CD4-positive, alpha-beta T cell treated with Interleukin-6 for 4 hours (primary cell): ENCODE measurements around the gene ADAP1.
A peak's percentile ranks its signal among the peaks of the same experiment; 100 is the strongest.

ENCODE experiments used
- DNase-seq: peaks from one replicate; pipeline ENCODE4 v3.0.0-alpha.2; 2020; ENCODE audit warnings: mixed read lengths

ADAP1 gene

GRCh38 chr7:919924-920341 lies 34.5 kb downstream of the ADAP1 start:
- DNase-seq: no peak

GRCh38 chr7:919114-919442 lies 35.4 kb downstream of the ADAP1 start:
- DNase-seq: no peak

- DNase-seq: no peak
Observed at GRCh38 chr7:918441-919113, 35.9 kb downstream of the ADAP1 start.

- no peak for DNase-seq
Observed at GRCh38 chr7:918118-918425, 36.4 kb downstream of the ADAP1 start.

- no peak for DNase-seq
Observed at GRCh38 chr7:917255-918117, 37.0 kb downstream of the ADAP1 start.

- no peak for DNase-seq
Observed at GRCh38 chr7:916291-916941, 38.1 kb downstream of the ADAP1 start.

GRCh38 chr7:915291-916218 lies 38.9 kb downstream of the ADAP1 start:
- no peak for DNase-seq

GRCh38 chr7:914521-915194 lies 39.8 kb downstream of the ADAP1 start:
- no peak for DNase-seq

GRCh38 chr7:913736-914520 lies 40.6 kb downstream of the ADAP1 start:
- no peak for DNase-seq

GRCh38 chr7:911791-912480 lies 42.5 kb downstream of the ADAP1 start:
- no peak for DNase-seq

GRCh38 chr7:910931-911431 lies 43.5 kb downstream of the ADAP1 start:
- no peak for DNase-seq

GRCh38 chr7:910441-910861 lies 44.0 kb downstream of the ADAP1 start:
- DNase-seq: no peak

GRCh38 chr7:909358-910329 lies 44.8 kb downstream of the ADAP1 start:
- DNase-seq: peak; percentile 55

GRCh38 chr7:908591-909357 lies 45.7 kb downstream of the ADAP1 start:
- peak; percentile 76 for DNase-seq

GRCh38 chr7:908159-908581 lies 46.3 kb downstream of the ADAP1 start:
- no peak for DNase-seq

- DNase-seq: no peak
Observed at GRCh38 chr7:907158-907980, 47.1 kb downstream of the ADAP1 start.

GRCh38 chr7:906776-907157 lies 47.7 kb downstream of the ADAP1 start:
- DNase-seq: no peak

- DNase-seq: no peak
Observed at GRCh38 chr7:904847-905246, 49.6 kb downstream of the ADAP1 start.
